ENCODE results near the gene ACBD3. TPM values are rescaled to one million over a fixed set of nuclear protein-coding genes. Genes with fewer than 3 reads are reported as not detected.
"Not testable (repeated sequence)": the region's sequence is repeated elsewhere in the genome, so short reads cannot be mapped to it uniquely, and the experiment has no call there.

The ACBD3 gene
- total RNA-seq, 1 donor: 95.4 TPM

GRCh38 chr1:226203240-226203639 is 16.7 kb upstream of the ACBD3 start:
- no peak for DNase-seq (ENCODE audit: low read depth)
- H3K4me3 ChIP-seq (ENCODE audit: low read depth, low read length): no peak overlapping the region
- TF ChIP-seq CTCF (IDR thresholded peaks at IDR 0.05; ENCODE audit: insufficient read depth, low read depth, low read length): no peak

- H3K4me3 ChIP-seq (ENCODE audit: low read depth, low read length); DNase-seq (ENCODE audit: low read depth): not testable (repeated sequence)
Measured at GRCh38 chr1:226202666-226203065, 16.1 kb upstream of the ACBD3 start.

- no peak for DNase-seq (ENCODE audit: low read depth)
- TF ChIP-seq CTCF (IDR thresholded peaks at IDR 0.05; ENCODE audit: insufficient read depth, low read depth, low read length): no peak
- no peak overlapping the region for H3K4me3 ChIP-seq (ENCODE audit: low read depth, low read length)
Measured at GRCh38 chr1:226202246-226202645, 15.7 kb upstream of the ACBD3 start.

- no peak for DNase-seq (ENCODE audit: low read depth)
- TF ChIP-seq CTCF (IDR thresholded peaks at IDR 0.05; ENCODE audit: insufficient read depth, low read depth, low read length): peak; percentile 55
- no peak overlapping the region for H3K4me3 ChIP-seq (ENCODE audit: low read depth, low read length)
Measured at GRCh38 chr1:226201029-226201593, 14.6 kb upstream of the ACBD3 start.

GRCh38 chr1:226199971-226200370 is 13.4 kb upstream of the ACBD3 start:
- no peak for TF ChIP-seq CTCF (IDR thresholded peaks at IDR 0.05; ENCODE audit: insufficient read depth, low read depth, low read length)
- no peak overlapping the region for H3K4me3 ChIP-seq (ENCODE audit: low read depth, low read length)
- no peak for DNase-seq (ENCODE audit: low read depth)

- no peak for DNase-seq (ENCODE audit: low read depth)
- H3K4me3 ChIP-seq (ENCODE audit: low read depth, low read length): no peak overlapping the region
- TF ChIP-seq CTCF (IDR thresholded peaks at IDR 0.05; ENCODE audit: insufficient read depth, low read depth, low read length): no peak
Measured at GRCh38 chr1:226195144-226195543, 8.6 kb upstream of the ACBD3 start.

- H3K4me3 ChIP-seq (ENCODE audit: low read depth, low read length): peak overlapping the region; percentile 99
- DNase-seq (ENCODE audit: low read depth): no peak
- TF ChIP-seq CTCF (IDR thresholded peaks at IDR 0.05; ENCODE audit: insufficient read depth, low read depth, low read length): no peak
Measured at GRCh38 chr1:226187380-226187779, 839 bp upstream of the ACBD3 start.
